SK-N-SH treated with all-trans-retinoic acid at 6 μM for 48 hours (cell line): ENCODE data around the gene CRIP3.

Experiments used
- ATAC-seq: fragments of 200-7000 bp; cut with Tn5 transposase; 3 replicates; pipeline ENCODE4 v1.9.1; 2020; ENCODE audit warnings: mild to moderate bottlenecking, moderate library complexity
- ARNTL ChIP-seq: fragments of 450-650 bp; formaldehyde crosslinking; IDR thresholded peaks from 2 replicates; pipeline ENCODE4 v1.5.0; 2020; ENCODE audit warnings: low read depth, mild to moderate bottlenecking, moderate library complexity, borderline replicate concordance
- BACH2 ChIP-seq: fragments of 250-450 bp; sonication (Bioruptor Pico); IDR thresholded peaks from 2 replicates; pipeline ENCODE4 v1.9.0; 2021; ENCODE audit warnings: mild to moderate bottlenecking, borderline replicate concordance
- CSDC2 ChIP-seq: fragments of 250-450 bp; sonication (Bioruptor Pico); IDR thresholded peaks from 2 replicates; pipeline ENCODE4 v1.5.0; 2020; ENCODE audit warnings: mild to moderate bottlenecking, moderate library complexity
- ESRRG ChIP-seq: fragments of 250-450 bp; sonication (Bioruptor Pico); IDR thresholded peaks from 2 replicates; pipeline ENCODE4 v1.6.1; 2021; ENCODE audit warnings: mild to moderate bottlenecking
- GLIS3 ChIP-seq: fragments of 250-450 bp; sonication (Bioruptor Pico); IDR thresholded peaks from 2 replicates; pipeline ENCODE4 v1.5.0; 2020; ENCODE audit warnings: mild to moderate bottlenecking, moderate library complexity
- ISL1 ChIP-seq: fragments of 250-450 bp; sonication (Bioruptor Pico); IDR thresholded peaks from 2 replicates; pipeline ENCODE4 v2.1.2; 2022; ENCODE audit warnings: mild to moderate bottlenecking, moderate library complexity
- OSR1 ChIP-seq: fragments of 250-450 bp; sonication (Bioruptor Pico); IDR thresholded peaks from 2 replicates; pipeline ENCODE4 v1.8.0; 2022; ENCODE audit warnings: moderate library complexity, mild to moderate bottlenecking, inconsistent platforms
- PATZ1 ChIP-seq: fragments of 250-450 bp; sonication (Bioruptor Pico); IDR thresholded peaks from 2 replicates; pipeline ENCODE4 v1.8.0; 2020; ENCODE audit warnings: mild to moderate bottlenecking, moderate library complexity, borderline replicate concordance
- POU6F1 ChIP-seq: fragments of 250-450 bp; sonication (Bioruptor Pico); IDR thresholded peaks from 2 replicates; pipeline ENCODE4 v1.8.0; 2021; ENCODE audit warnings: low read depth, mild to moderate bottlenecking, moderate library complexity, borderline replicate concordance
- PPARA ChIP-seq: fragments of 250-450 bp; sonication (Bioruptor Pico); IDR thresholded peaks from 2 replicates; pipeline ENCODE4 v1.5.0; 2020; ENCODE audit warnings: mild to moderate bottlenecking, borderline replicate concordance
- RARB ChIP-seq: fragments of 250-450 bp; sonication (Bioruptor Pico); IDR thresholded peaks from 2 replicates; pipeline ENCODE4 v1.8.0; 2021; ENCODE audit warnings: mild to moderate bottlenecking, moderate library complexity
- SNAI2 ChIP-seq: fragments of 250-450 bp; sonication (Bioruptor Pico); IDR thresholded peaks from 2 replicates; pipeline ENCODE4 v1.5.0; 2020; ENCODE audit warnings: mild to moderate bottlenecking, moderate library complexity
- TCF4 ChIP-seq: fragments of 250-450 bp; sonication (Bioruptor Pico); IDR thresholded peaks from 2 replicates; pipeline ENCODE4 v1.8.0; 2021; ENCODE audit warnings: mild to moderate bottlenecking, moderate library complexity, borderline replicate concordance
- ZC3H10 ChIP-seq: fragments of 250-450 bp; sonication (Bioruptor Pico); IDR thresholded peaks from 2 replicates; pipeline ENCODE4 v1.5.1; 2021; ENCODE audit warnings: mild to moderate bottlenecking, moderate library complexity
- ZFP3 ChIP-seq: fragments of 250-450 bp; sonication (Bioruptor Pico); IDR thresholded peaks from 2 replicates; pipeline ENCODE4 v1.5.0; 2020; ENCODE audit warnings: mild to moderate bottlenecking, moderate library complexity
- ZFP30 ChIP-seq: fragments of 450-650 bp; formaldehyde crosslinking; IDR thresholded peaks from 2 replicates; pipeline ENCODE4 v1.5.0; 2022; ENCODE audit warnings: mild to moderate bottlenecking, moderate library complexity
- ZNF70 ChIP-seq: fragments of 450-650 bp; formaldehyde crosslinking; IDR thresholded peaks from 2 replicates; pipeline ENCODE4 v1.5.0; 2020; ENCODE audit warnings: mild to moderate bottlenecking, moderate library complexity
- ZNF8 ChIP-seq: fragments of 450-650 bp; formaldehyde crosslinking; IDR thresholded peaks from 2 replicates; pipeline ENCODE4 v1.5.0; 2020; ENCODE audit warnings: mild to moderate bottlenecking, moderate library complexity
- TF ChIP-seq, protein P1 (sequence below): fragments of 250-450 bp; sonication (Bioruptor Pico); IDR thresholded peaks from 2 replicates; pipeline ENCODE4 v1.5.1; 2021; ENCODE audit warnings: mild to moderate bottlenecking, moderate library complexity
- TF ChIP-seq, protein P2 (sequence below): fragments of 250-450 bp; sonication (Bioruptor Pico); IDR thresholded peaks from 2 replicates; pipeline ENCODE4 v1.5.0; 2020; ENCODE audit warnings: mild to moderate bottlenecking, moderate library complexity

The CRIP3 gene

GRCh38 chr6:43269273-43270007 lies 39.2 kb downstream of the CRIP3 start (continued):
- no peak for TF ChIP-seq PPARA
- TF ChIP-seq CSDC2: no peak
- no peak for TF ChIP-seq ESRRG (CRISPR knock-in tag)

GRCh38 chr6:43268782-43269272 lies 39.8 kb downstream of the CRIP3 start:
- TF ChIP-seq ZFP3: no peak
- TF ChIP-seq POU6F1 (CRISPR knock-in tag): no peak
- TF ChIP-seq, protein P1, sequence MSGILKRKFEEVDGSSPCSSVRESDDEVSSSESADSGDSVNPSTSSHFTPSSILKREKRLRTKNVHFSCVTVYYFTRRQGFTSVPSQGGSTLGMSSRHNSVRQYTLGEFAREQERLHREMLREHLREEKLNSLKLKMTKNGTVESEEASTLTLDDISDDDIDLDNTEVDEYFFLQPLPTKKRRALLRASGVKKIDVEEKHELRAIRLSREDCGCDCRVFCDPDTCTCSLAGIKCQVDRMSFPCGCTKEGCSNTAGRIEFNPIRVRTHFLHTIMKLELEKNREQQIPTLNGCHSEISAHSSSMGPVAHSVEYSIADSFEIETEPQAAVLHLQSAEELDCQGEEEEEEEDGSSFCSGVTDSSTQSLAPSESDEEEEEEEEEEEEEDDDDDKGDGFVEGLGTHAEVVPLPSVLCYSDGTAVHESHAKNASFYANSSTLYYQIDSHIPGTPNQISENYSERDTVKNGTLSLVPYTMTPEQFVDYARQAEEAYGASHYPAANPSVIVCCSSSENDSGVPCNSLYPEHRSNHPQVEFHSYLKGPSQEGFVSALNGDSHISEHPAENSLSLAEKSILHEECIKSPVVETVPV (CRISPR knock-in tag): no peak
- no peak for ATAC-seq

DNA sequence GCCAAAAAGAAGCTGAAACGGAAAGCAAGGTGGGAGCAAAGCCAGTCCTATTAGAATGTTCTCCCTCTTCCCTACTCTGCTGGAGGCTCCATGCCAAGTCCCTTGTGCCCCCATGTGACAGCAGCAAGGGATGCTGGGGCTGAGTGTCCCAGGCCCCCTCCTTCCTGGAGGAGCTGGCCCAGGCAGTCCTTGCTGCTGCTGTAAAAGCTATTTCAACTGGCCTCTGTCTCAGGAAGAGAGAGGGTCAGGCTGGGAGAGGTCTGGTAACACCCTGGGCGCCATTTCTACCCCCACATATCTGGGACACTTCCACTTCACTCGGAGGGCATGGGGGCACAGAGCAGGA lies 40.3 kb downstream of the CRIP3 start:
- no peak for ATAC-seq
- TF ChIP-seq ZC3H10 (CRISPR knock-in tag) (no peak), ZNF70 (CRISPR knock-in tag) (no peak), ZFP3 (no peak), RARB (no peak), TCF4 (no peak), BACH2 (CRISPR knock-in tag) (no peak), PPARA (no peak), ARNTL (CRISPR knock-in tag) (no peak), ZFP30 (CRISPR knock-in tag) (no peak), POU6F1 (CRISPR knock-in tag) (no peak)
- TF ChIP-seq, protein P2, sequence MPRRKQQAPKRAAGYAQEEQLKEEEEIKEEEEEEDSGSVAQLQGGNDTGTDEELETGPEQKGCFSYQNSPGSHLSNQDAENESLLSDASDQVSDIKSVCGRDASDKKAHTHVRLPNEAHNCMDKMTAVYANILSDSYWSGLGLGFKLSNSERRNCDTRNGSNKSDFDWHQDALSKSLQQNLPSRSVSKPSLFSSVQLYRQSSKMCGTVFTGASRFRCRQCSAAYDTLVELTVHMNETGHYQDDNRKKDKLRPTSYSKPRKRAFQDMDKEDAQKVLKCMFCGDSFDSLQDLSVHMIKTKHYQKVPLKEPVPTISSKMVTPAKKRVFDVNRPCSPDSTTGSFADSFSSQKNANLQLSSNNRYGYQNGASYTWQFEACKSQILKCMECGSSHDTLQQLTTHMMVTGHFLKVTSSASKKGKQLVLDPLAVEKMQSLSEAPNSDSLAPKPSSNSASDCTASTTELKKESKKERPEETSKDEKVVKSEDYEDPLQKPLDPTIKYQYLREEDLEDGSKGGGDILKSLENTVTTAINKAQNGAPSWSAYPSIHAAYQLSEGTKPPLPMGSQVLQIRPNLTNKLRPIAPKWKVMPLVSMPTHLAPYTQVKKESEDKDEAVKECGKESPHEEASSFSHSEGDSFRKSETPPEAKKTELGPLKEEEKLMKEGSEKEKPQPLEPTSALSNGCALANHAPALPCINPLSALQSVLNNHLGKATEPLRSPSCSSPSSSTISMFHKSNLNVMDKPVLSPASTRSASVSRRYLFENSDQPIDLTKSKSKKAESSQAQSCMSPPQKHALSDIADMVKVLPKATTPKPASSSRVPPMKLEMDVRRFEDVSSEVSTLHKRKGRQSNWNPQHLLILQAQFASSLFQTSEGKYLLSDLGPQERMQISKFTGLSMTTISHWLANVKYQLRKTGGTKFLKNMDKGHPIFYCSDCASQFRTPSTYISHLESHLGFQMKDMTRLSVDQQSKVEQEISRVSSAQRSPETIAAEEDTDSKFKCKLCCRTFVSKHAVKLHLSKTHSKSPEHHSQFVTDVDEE: no peak

DNA sequence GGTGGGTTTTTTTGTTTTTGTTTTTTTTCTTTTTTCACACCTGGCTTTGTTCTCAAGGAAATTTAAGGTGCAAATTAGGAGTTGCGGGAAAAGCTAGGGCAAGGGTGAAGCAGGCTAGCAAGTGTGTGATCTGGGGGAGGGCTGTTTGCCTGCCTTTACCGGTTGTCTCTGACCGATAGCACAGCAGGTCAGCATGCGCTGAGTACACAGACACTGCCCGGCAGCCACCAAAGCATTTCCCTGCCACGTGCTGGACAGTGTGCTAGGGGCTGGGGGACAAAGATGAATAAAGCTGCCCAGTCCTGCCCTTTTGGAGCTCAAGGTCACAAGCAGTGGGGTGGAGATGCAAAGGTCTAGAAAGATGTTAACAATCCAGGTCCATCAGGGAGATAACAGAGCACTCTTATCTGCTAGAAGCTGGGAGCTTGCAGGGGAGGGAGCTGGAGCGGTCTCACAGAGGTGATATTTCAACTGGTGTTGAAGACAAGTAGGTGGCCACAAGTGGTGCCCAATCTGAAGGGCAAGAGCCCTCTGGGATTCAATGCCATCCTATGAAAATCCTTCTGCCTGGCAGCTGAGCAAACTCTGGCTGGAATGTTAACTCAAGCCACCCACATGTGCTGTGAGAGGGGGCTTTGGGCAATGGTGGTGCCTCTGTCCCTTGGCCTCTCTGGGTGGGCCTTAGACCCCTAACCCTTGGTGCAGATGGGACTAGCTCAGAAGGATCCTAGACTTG lies 40.8 kb downstream of the CRIP3 start:
- ATAC-seq: no peak
- TF ChIP-seq OSR1 (CRISPR knock-in tag): no peak
- TF ChIP-seq BACH2 (CRISPR knock-in tag): no peak
- TF ChIP-seq, protein P2: no peak
- no peak for TF ChIP-seq ZC3H10 (CRISPR knock-in tag)
- TF ChIP-seq ESRRG (CRISPR knock-in tag): no peak
- no peak for TF ChIP-seq RARB
- TF ChIP-seq POU6F1 (CRISPR knock-in tag): no peak
- no peak for TF ChIP-seq SNAI2 (CRISPR knock-in tag)
- TF ChIP-seq ISL1 (CRISPR knock-in tag): no peak
- no peak for TF ChIP-seq TCF4
- TF ChIP-seq CSDC2: no peak
- TF ChIP-seq ZNF8 (CRISPR knock-in tag): no peak
- no peak for TF ChIP-seq ARNTL (CRISPR knock-in tag)
- no peak for TF ChIP-seq GLIS3
- no peak for TF ChIP-seq PPARA
- TF ChIP-seq PATZ1: no peak
